Caco-2 (cell line): ENCODE measurements around the gene KDM4B. TPM values are rescaled to one million over a fixed set of nuclear protein-coding genes. Genes with fewer than 3 reads are reported as not detected.
A peak's percentile ranks its signal among the peaks of the same experiment; 100 is the strongest.

Experiments
- Bru-seq: library from RNA; stranded (reverse); fragments of 400-500 nt; gene quantifications from one replicate; lab custom pipeline; 2021; lab: Mats Ljungman, UMichigan
- BruChase-seq, 2 experiments: library from RNA; stranded (reverse); fragments of 400-500 nt; gene quantifications; one replicate each; lab custom pipeline; 2021; lab: Mats Ljungman, UMichigan
- BruUV-seq: library from RNA; stranded (reverse); fragments of 400-500 nt; replicated peaks from 2 replicates; lab custom pipeline; 2021; lab: Mats Ljungman, UMichigan
- CTCF ChIA-PET: fragments of 300-600 bp; sonication (Branson Sonifier 250); formaldehyde crosslinking; loops from one replicate; lab custom pipeline; 2022; ENCODE audit warnings: antibody characterized with exemption; lab: Charles Lee
- POLR2A ChIA-PET: fragments of 300-600 bp; sonication (Branson Sonifier 250); formaldehyde crosslinking; loops from one replicate; lab custom pipeline; 2022; ENCODE audit warnings: antibody characterized with exemption; lab: Charles Lee
- DNase-seq, 2 experiments: peaks; one replicate each; pipeline versions ENCODE4 v3.0.0 to v3.0.0-alpha.2; 2020 to 2022
- H3K27me3 ChIP-seq: replicated peaks from 2 replicates; pipeline ENCODE4 v1.6.0; 2011; ENCODE audit warnings: low read length; ENCODE audit not compliant: control insufficient read depth, insufficient read depth
- H3K36me3 ChIP-seq: 2 replicates; pipeline ENCODE4 v1.5.1; 2011; ENCODE audit warnings: low read length; ENCODE audit not compliant: control insufficient read depth, insufficient read depth
- H3K4me1 ChIP-seq: fragments of 250-450 bp; sonication (Bioruptor Pico); 2 replicates; pipeline ENCODE4 v1.5.1; 2020; ENCODE audit warnings: mild to moderate bottlenecking
- H3K4me3 ChIP-seq: 2 replicates; pipeline ENCODE4 v1.5.1; 2011; ENCODE audit warnings: low read depth, mild to moderate bottlenecking, control low read depth, low read length
- H3K9me3 ChIP-seq: fragments of 250-450 bp; sonication (Bioruptor Pico); 2 replicates; pipeline ENCODE4 v1.5.1; 2020; ENCODE audit warnings: mild to moderate bottlenecking, moderate library complexity
- H3K27ac Mint-ChIP-seq: one replicate; pipeline ENCODE4 v1.8.0; 2022; ENCODE audit warnings: mixed read lengths; ENCODE audit not compliant: unreplicated experiment
- H3K27me3 Mint-ChIP-seq: one replicate; pipeline ENCODE4 v1.8.0; 2022; ENCODE audit warnings: mixed read lengths; ENCODE audit not compliant: insufficient read depth, unreplicated experiment
- H3K36me3 Mint-ChIP-seq: one replicate; pipeline ENCODE4 v1.8.0; 2022; ENCODE audit warnings: mild to moderate bottlenecking, mixed read lengths; ENCODE audit not compliant: insufficient read depth, unreplicated experiment
- H3K4me1 Mint-ChIP-seq: one replicate; pipeline ENCODE4 v1.8.0; 2022; ENCODE audit warnings: low read depth, mixed read lengths; ENCODE audit not compliant: unreplicated experiment
- H3K4me3 Mint-ChIP-seq: one replicate; pipeline ENCODE4 v1.8.0; 2022; ENCODE audit warnings: mild to moderate bottlenecking, moderate library complexity, mixed read lengths; ENCODE audit not compliant: unreplicated experiment
- H3K9me3 Mint-ChIP-seq: one replicate; pipeline ENCODE4 v1.8.0; 2022; ENCODE audit warnings: mixed read lengths; ENCODE audit not compliant: unreplicated experiment
- intact Hi-C: fragments of 100-400 bp; cut with micrococcal nuclease; formaldehyde crosslinking; loops from one replicate; pipeline ENCODE4 v1.10.0; 2022; ENCODE audit not compliant: unreplicated experiment
- long read RNA-seq: library from polyadenylated mRNA; stranded (forward); transcript quantifications from one replicate; pipeline ENCODE4 v2.0.0, GENCODE V29; 2022
- total RNA-seq: library from RNA; stranded (reverse); gene quantifications from 2 replicates; pipeline ENCODE4 v1.2.3, GENCODE V29; 2022
- TF ChIP-seq, protein P1 (sequence below), 2 experiments: fragments of 200-600 bp in 1 of 2; IDR thresholded peaks; 1 replicate in 1 of 2; 2 replicates in 1 of 2; pipeline versions ENCODE4 v1.5.1 to v1.8.0; 2011 to 2022; ENCODE audit warnings: antibody characterized with exemption in 1 of 2, control low read depth in 1 of 2, inconsistent platforms in 1 of 2, low read depth in 1 of 2, low read length in 1 of 2, mild to moderate bottlenecking in 1 of 2, moderate library complexity in 1 of 2; ENCODE audit not compliant: insufficient read depth in 1 of 2, severe bottlenecking in 1 of 2, unreplicated experiment in 1 of 2

The KDM4B gene
- 27.4 and 30.9 TPM in 2 replicates for total RNA-seq
- percentile 55 among the genes with signal in this experiment for Bru-seq, nascent RNA
- percentile 54 among the genes with signal in this experiment for BruChase-seq, experiment 1, labeled RNA remaining after a 2-hour chase
- percentile 59 among the genes with signal in this experiment for BruChase-seq, experiment 2, labeled RNA remaining after a 6-hour chase
- long read RNA-seq, full-length matches to known transcripts, result 6 of 39 reads
- long read RNA-seq, partial matches to known transcripts, result 18 of 39 reads
- long read RNA-seq, other reads (novel, unspliced or antisense), result 15 of 39 reads

DNA sequence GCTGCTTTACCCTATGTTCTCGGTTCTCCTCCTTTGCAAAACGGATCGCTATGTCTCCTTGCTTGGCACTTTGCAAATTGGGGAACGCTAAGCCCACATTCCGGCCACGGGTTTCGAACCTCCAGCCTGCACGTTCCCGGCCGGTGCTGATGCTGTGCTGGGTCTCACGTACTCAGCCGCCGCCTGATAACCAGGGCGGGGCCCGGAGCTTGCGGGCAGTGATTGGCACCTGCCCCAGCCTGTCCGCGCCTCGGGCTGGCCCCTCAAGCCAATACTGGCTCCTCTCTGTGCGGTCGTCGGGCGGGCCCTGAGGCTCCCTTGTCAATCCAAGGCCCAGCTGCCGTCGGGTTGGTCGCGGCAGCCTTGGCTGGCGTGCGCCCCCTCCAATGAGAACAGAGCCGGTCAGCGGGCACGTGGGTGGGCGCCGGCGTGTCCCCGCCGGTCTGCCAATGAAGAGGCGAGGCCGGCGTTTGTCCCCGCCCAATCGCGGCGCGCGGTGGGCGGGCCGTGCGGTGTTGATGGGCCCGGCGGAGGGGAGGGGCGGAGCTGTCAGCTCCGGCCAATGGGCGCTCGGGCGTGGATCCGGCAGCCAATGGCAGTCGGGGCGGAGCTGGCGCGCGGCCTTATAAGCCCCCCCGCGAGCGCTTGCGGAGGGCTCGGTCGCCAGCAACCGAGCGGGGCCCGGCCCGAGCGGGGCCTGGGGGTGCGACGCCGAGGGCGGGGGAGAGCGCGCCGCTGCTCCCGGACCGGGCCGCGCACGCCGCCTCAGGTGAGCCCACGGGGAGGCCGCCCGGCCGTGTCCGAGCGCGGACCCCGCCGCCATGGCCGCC, at the start of gene KDM4B:
Gene KDM4B (plus strand): TSS at position 652 of the 830 bp plus-strand sequence. CDS start 63,778 bp downstream, outside the sequence.
- intact Hi-C loops, result loop anchor here (2.0 kb wide), 1 partner anchor 18 kb away; no protein-coding TSS in a partner anchor
- H3K27me3 Mint-ChIP-seq, result no peaks in the 10 kb centered on the region
- peak; percentile 99 for DNase-seq
- H3K27me3 ChIP-seq, result no peaks in the 10 kb centered on the region
- BruUV-seq, result no TSS peak
- H3K9me3 ChIP-seq, result no peaks in the 10 kb centered on the region
- peaks cover 1% of the 10 kb centered on the region; the same call in 1 of the 2 replicates for H3K36me3 ChIP-seq
- ChIA-PET POLR2A (interaction anchor here (0.5 to 1.3 kb wide), 6 partner anchors 60 to 347 kb away, joined by 3 to 19 read pairs (median 4); partner anchors contain the start of gene FEM1A), CTCF (interaction anchor here (0.5 to 2.1 kb wide), 8 partner anchors 16 to 828 kb away, joined by 3 to 13 read pairs (median 4); partner anchors contain the start of gene FEM1A)
- H3K4me3 ChIP-seq, result peak within 1 kb of the TSS; percentile 71
- H3K4me1 ChIP-seq, result peaks cover 15% of the 10 kb centered on the region
- peak within 1 kb of the TSS; percentile 88 for H3K27ac Mint-ChIP-seq
- peak within 1 kb of the TSS; percentile 85 for H3K4me3 Mint-ChIP-seq
- H3K4me1 Mint-ChIP-seq, result peaks cover 27% of the 10 kb centered on the region
- H3K9me3 Mint-ChIP-seq, result no peaks in the 10 kb centered on the region
- TF ChIP-seq, protein P1, sequence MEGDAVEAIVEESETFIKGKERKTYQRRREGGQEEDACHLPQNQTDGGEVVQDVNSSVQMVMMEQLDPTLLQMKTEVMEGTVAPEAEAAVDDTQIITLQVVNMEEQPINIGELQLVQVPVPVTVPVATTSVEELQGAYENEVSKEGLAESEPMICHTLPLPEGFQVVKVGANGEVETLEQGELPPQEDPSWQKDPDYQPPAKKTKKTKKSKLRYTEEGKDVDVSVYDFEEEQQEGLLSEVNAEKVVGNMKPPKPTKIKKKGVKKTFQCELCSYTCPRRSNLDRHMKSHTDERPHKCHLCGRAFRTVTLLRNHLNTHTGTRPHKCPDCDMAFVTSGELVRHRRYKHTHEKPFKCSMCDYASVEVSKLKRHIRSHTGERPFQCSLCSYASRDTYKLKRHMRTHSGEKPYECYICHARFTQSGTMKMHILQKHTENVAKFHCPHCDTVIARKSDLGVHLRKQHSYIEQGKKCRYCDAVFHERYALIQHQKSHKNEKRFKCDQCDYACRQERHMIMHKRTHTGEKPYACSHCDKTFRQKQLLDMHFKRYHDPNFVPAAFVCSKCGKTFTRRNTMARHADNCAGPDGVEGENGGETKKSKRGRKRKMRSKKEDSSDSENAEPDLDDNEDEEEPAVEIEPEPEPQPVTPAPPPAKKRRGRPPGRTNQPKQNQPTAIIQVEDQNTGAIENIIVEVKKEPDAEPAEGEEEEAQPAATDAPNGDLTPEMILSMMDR (IDR thresholded peaks at IDR 0.05; ENCODE audit: insufficient read depth in 1 of 2, low read depth in 1 of 2, low read length in 1 of 2, severe bottlenecking in 1 of 2, unreplicated experiment in 1 of 2), result no peak
- H3K36me3 Mint-ChIP-seq, result peaks cover 41% of the 10 kb centered on the region

DNA sequence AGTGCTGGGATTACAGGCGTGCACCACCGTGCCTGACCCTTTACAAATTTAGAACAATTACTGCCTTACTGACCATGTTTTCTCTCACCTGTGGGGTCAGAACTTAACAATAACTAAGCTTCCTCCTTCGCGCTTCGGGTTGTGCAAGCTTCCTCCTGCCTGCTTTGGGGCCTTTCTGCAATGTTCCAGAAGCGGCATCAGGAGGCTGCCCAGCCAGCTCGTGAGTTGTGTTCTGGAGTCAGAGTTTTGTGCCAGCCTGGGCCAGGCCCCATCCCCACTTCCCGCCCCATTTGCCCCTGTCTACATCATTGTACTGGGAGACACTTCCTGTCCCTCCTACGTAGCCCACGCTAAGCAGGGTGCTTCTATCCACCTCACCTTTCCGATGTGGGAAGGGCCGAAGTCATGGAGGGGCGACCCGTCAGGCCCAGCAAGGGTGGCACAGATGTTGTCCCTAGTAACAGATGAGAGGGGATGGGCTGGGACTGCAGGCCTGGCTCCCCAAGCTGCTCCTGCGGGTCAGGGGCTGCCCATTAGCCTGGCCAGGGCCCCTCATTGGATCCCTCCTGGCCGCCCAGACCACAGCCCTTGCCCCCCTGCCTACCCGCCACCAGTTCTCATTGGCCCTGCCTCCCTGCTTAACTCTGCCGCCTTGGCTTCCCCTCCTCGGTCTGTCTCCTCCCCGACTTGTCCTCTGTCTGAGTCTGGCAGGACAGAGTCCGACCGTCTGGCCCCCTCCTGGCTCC, 46.2 kb upstream of the KDM4B start:
- DNase-seq, result no peak
- no peaks in the 10 kb centered on the region for H3K9me3 Mint-ChIP-seq
- intact Hi-C loops, result no loop called here
- H3K4me3 ChIP-seq, result no peak overlapping the region
- peaks cover 62% of the 10 kb centered on the region for H3K36me3 Mint-ChIP-seq
- H3K27ac Mint-ChIP-seq, result peak overlapping the region; percentile 61
- ChIA-PET POLR2A (no interaction called here), CTCF (no interaction called here)
- no peaks in the 10 kb centered on the region for H3K36me3 ChIP-seq
- no peaks in the 10 kb centered on the region for H3K27me3 ChIP-seq
- H3K27me3 Mint-ChIP-seq, result no peaks in the 10 kb centered on the region
- H3K4me1 Mint-ChIP-seq, result no peaks in the 10 kb centered on the region
- TF ChIP-seq, protein P1 (IDR thresholded peaks at IDR 0.05; ENCODE audit: insufficient read depth in 1 of 2, low read depth in 1 of 2, low read length in 1 of 2, severe bottlenecking in 1 of 2, unreplicated experiment in 1 of 2), result no peak
- no TSS peak for BruUV-seq
- H3K4me1 ChIP-seq, result no peaks in the 10 kb centered on the region
- no peaks in the 10 kb centered on the region for H3K9me3 ChIP-seq
- no peak overlapping the region for H3K4me3 Mint-ChIP-seq
